WI38 (cell line): Measurements from ENCODE around the gene SLC38A3.

Experiments used
- H3K4me3 ChIP-seq: 2 replicates; pipeline ENCODE4 v1.5.1; 2011; ENCODE audit warnings: low read depth, mild to moderate bottlenecking, control low read depth, low read length
- CTCF ChIP-seq: IDR thresholded peaks from 2 replicates; pipeline ENCODE4 v1.5.1; 2012; ENCODE audit warnings: low read depth, mild to moderate bottlenecking, control low read depth, low read length

Gene SLC38A3

GRCh38 chr3:50204804-50205412 lies at the start of gene SLC38A3:
TSS of gene SLC38A3 (plus strand) at chr3:50205271. CDS start at chr3:50214200, 8,929 bp downstream.
- no peak within 1 kb of the TSS for H3K4me3 ChIP-seq

GRCh38 chr3:50155491-50155878 lies 49.6 kb upstream of the SLC38A3 start:
- TF ChIP-seq CTCF: no peak
- H3K4me3 ChIP-seq: peak overlapping the region; percentile 63

More at GRCh38 chr3:50204804-50205412, at the start of gene SLC38A3:
- no peak for TF ChIP-seq CTCF

- H3K4me3 ChIP-seq: peak overlapping the region; percentile 63
- TF ChIP-seq CTCF: no peak
Measured at GRCh38 chr3:50155891-50156290, 49.2 kb upstream of the SLC38A3 start.

- peak overlapping the region; percentile 63 for H3K4me3 ChIP-seq
- TF ChIP-seq CTCF: no peak
Measured at GRCh38 chr3:50156549-50157493, 48.2 kb upstream of the SLC38A3 start.

GRCh38 chr3:50157827-50158529 lies 47.1 kb upstream of the SLC38A3 start:
- H3K4me3 ChIP-seq: no peak overlapping the region

GRCh38 chr3:50158530-50159146 lies 46.4 kb upstream of the SLC38A3 start:
- H3K4me3 ChIP-seq: no peak overlapping the region
- no peak for TF ChIP-seq CTCF

More at GRCh38 chr3:50157827-50158529, 47.1 kb upstream of the SLC38A3 start:
- no peak for TF ChIP-seq CTCF
